SK-N-SH treated with all-trans-retinoic acid at 6 μM for 48 hours (cell line): Measurements from ENCODE around the gene APOLD1.

Experiments
- ATAC-seq: fragments of 200-7000 bp; cut with Tn5 transposase; 3 replicates; pipeline ENCODE4 v1.9.1; 2020; ENCODE audit warnings: mild to moderate bottlenecking, moderate library complexity
- ARNTL ChIP-seq: fragments of 450-650 bp; formaldehyde crosslinking; IDR thresholded peaks from 2 replicates; pipeline ENCODE4 v1.5.0; 2020; ENCODE audit warnings: low read depth, mild to moderate bottlenecking, moderate library complexity, borderline replicate concordance
- CSDC2 ChIP-seq: fragments of 250-450 bp; sonication (Bioruptor Pico); IDR thresholded peaks from 2 replicates; pipeline ENCODE4 v1.5.0; 2020; ENCODE audit warnings: mild to moderate bottlenecking, moderate library complexity
- ESRRG ChIP-seq: fragments of 250-450 bp; sonication (Bioruptor Pico); IDR thresholded peaks from 2 replicates; pipeline ENCODE4 v1.6.1; 2021; ENCODE audit warnings: mild to moderate bottlenecking
- GLIS3 ChIP-seq: fragments of 250-450 bp; sonication (Bioruptor Pico); IDR thresholded peaks from 2 replicates; pipeline ENCODE4 v1.5.0; 2020; ENCODE audit warnings: mild to moderate bottlenecking, moderate library complexity
- OSR1 ChIP-seq: fragments of 250-450 bp; sonication (Bioruptor Pico); IDR thresholded peaks from 2 replicates; pipeline ENCODE4 v1.8.0; 2022; ENCODE audit warnings: moderate library complexity, mild to moderate bottlenecking, inconsistent platforms
- PPARA ChIP-seq: fragments of 250-450 bp; sonication (Bioruptor Pico); IDR thresholded peaks from 2 replicates; pipeline ENCODE4 v1.5.0; 2020; ENCODE audit warnings: mild to moderate bottlenecking, borderline replicate concordance
- RARB ChIP-seq: fragments of 250-450 bp; sonication (Bioruptor Pico); IDR thresholded peaks from 2 replicates; pipeline ENCODE4 v1.8.0; 2021; ENCODE audit warnings: mild to moderate bottlenecking, moderate library complexity
- SNAI2 ChIP-seq: fragments of 250-450 bp; sonication (Bioruptor Pico); IDR thresholded peaks from 2 replicates; pipeline ENCODE4 v1.5.0; 2020; ENCODE audit warnings: mild to moderate bottlenecking, moderate library complexity
- TCF4 ChIP-seq: fragments of 250-450 bp; sonication (Bioruptor Pico); IDR thresholded peaks from 2 replicates; pipeline ENCODE4 v1.8.0; 2021; ENCODE audit warnings: mild to moderate bottlenecking, moderate library complexity, borderline replicate concordance
- TOX ChIP-seq: fragments of 250-450 bp; sonication (Bioruptor Pico); IDR thresholded peaks from 2 replicates; pipeline ENCODE4 v1.8.0; 2021; ENCODE audit warnings: mild to moderate bottlenecking, moderate library complexity, borderline replicate concordance
- ZC3H10 ChIP-seq: fragments of 250-450 bp; sonication (Bioruptor Pico); IDR thresholded peaks from 2 replicates; pipeline ENCODE4 v1.5.1; 2021; ENCODE audit warnings: mild to moderate bottlenecking, moderate library complexity
- ZFP3 ChIP-seq: fragments of 250-450 bp; sonication (Bioruptor Pico); IDR thresholded peaks from 2 replicates; pipeline ENCODE4 v1.5.0; 2020; ENCODE audit warnings: mild to moderate bottlenecking, moderate library complexity
- ZFP30 ChIP-seq: fragments of 450-650 bp; formaldehyde crosslinking; IDR thresholded peaks from 2 replicates; pipeline ENCODE4 v1.5.0; 2022; ENCODE audit warnings: mild to moderate bottlenecking, moderate library complexity
- ZNF565 ChIP-seq: fragments of 450-650 bp; formaldehyde crosslinking; conservative IDR thresholded peaks from 2 replicates; pipeline ENCODE4 v1.5.0; 2020; ENCODE audit warnings: low read depth, mild to moderate bottlenecking, moderate library complexity
- ZNF70 ChIP-seq: fragments of 450-650 bp; formaldehyde crosslinking; IDR thresholded peaks from 2 replicates; pipeline ENCODE4 v1.5.0; 2020; ENCODE audit warnings: mild to moderate bottlenecking, moderate library complexity
- ZNF8 ChIP-seq: fragments of 450-650 bp; formaldehyde crosslinking; IDR thresholded peaks from 2 replicates; pipeline ENCODE4 v1.5.0; 2020; ENCODE audit warnings: mild to moderate bottlenecking, moderate library complexity
- TF ChIP-seq, protein P1 (sequence below): fragments of 250-450 bp; sonication (Bioruptor Pico); IDR thresholded peaks from 2 replicates; pipeline ENCODE4 v1.5.1; 2020; ENCODE audit warnings: low read depth, mild to moderate bottlenecking, moderate library complexity
- TF ChIP-seq, protein P2 (sequence below): fragments of 250-450 bp; sonication (Bioruptor Pico); IDR thresholded peaks from 2 replicates; pipeline ENCODE4 v1.8.0; 2020; ENCODE audit warnings: mild to moderate bottlenecking, moderate library complexity, borderline replicate concordance
- TF ChIP-seq, protein P3 (sequence below): fragments of 250-450 bp; sonication (Bioruptor Pico); IDR thresholded peaks from 2 replicates; pipeline ENCODE4 v1.5.0; 2020; ENCODE audit warnings: mild to moderate bottlenecking, moderate library complexity
- TF ChIP-seq, protein P4 (sequence below): fragments of 250-450 bp; sonication (Bioruptor Pico); IDR thresholded peaks from 2 replicates; pipeline ENCODE4 v1.5.1; 2021; ENCODE audit warnings: mild to moderate bottlenecking, moderate library complexity
- TF ChIP-seq, protein P5 (sequence below): fragments of 250-450 bp; sonication (Bioruptor Pico); IDR thresholded peaks from 2 replicates; pipeline ENCODE4 v1.8.0; 2021; ENCODE audit warnings: low read depth, mild to moderate bottlenecking, moderate library complexity, borderline replicate concordance

Gene APOLD1

DNA sequence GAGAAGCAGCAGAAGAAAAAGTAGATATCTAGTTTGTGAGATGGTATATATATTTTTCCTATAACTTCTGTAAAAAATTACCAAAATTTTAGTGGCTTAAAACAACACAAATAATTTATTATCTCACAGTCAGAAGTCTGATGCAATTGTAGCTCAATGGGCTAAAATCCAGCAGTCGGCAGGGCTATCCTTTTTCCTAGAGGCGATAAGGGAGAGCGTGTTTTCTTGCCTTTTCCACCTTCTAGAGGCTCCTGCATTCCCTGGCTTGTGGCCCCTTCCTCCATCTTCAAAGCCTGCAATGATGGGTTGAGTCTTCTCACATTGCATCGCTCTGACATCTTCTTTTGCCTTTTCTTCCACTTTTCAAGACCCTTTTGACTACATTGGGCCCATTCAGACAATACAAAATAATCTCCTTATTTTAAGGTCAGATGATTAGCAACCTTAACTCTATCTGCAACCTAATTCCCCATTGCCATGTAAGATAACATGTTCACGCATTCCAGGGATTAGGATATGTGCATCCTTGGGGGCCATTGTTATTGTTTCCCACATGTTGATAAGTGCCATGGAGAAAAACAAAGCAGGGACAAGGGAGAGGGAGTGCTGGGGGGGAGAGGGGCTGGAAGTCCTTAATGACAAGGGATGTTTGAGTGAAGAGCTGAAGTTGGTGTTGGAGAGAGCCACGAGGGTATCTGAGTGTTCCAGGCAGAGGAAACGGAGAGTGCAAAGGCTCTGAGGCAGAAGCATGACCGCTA lies 13.9 kb downstream of the APOLD1 start:
- no peak for TF ChIP-seq ZFP3
- TF ChIP-seq, protein P1, sequence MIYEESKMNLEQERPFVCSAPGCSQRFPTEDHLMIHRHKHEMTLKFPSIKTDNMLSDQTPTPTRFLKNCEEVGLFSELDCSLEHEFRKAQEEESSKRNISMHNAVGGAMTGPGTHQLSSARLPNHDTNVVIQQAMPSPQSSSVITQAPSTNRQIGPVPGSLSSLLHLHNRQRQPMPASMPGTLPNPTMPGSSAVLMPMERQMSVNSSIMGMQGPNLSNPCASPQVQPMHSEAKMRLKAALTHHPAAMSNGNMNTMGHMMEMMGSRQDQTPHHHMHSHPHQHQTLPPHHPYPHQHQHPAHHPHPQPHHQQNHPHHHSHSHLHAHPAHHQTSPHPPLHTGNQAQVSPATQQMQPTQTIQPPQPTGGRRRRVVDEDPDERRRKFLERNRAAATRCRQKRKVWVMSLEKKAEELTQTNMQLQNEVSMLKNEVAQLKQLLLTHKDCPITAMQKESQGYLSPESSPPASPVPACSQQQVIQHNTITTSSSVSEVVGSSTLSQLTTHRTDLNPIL (CRISPR knock-in tag) = no peak
- no peak for TF ChIP-seq ESRRG (CRISPR knock-in tag)
- TF ChIP-seq ZNF8 (CRISPR knock-in tag) = no peak
- no peak for TF ChIP-seq ZFP30 (CRISPR knock-in tag)
- TF ChIP-seq TCF4 (CRISPR knock-in tag) = no peak
- TF ChIP-seq, protein P2, sequence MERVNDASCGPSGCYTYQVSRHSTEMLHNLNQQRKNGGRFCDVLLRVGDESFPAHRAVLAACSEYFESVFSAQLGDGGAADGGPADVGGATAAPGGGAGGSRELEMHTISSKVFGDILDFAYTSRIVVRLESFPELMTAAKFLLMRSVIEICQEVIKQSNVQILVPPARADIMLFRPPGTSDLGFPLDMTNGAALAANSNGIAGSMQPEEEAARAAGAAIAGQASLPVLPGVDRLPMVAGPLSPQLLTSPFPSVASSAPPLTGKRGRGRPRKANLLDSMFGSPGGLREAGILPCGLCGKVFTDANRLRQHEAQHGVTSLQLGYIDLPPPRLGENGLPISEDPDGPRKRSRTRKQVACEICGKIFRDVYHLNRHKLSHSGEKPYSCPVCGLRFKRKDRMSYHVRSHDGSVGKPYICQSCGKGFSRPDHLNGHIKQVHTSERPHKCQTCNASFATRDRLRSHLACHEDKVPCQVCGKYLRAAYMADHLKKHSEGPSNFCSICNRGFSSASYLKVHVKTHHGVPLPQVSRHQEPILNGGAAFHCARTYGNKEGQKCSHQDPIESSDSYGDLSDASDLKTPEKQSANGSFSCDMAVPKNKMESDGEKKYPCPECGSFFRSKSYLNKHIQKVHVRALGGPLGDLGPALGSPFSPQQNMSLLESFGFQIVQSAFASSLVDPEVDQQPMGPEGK (CRISPR knock-in tag) = no peak
- TF ChIP-seq TOX = no peak
- TF ChIP-seq, protein P3, sequence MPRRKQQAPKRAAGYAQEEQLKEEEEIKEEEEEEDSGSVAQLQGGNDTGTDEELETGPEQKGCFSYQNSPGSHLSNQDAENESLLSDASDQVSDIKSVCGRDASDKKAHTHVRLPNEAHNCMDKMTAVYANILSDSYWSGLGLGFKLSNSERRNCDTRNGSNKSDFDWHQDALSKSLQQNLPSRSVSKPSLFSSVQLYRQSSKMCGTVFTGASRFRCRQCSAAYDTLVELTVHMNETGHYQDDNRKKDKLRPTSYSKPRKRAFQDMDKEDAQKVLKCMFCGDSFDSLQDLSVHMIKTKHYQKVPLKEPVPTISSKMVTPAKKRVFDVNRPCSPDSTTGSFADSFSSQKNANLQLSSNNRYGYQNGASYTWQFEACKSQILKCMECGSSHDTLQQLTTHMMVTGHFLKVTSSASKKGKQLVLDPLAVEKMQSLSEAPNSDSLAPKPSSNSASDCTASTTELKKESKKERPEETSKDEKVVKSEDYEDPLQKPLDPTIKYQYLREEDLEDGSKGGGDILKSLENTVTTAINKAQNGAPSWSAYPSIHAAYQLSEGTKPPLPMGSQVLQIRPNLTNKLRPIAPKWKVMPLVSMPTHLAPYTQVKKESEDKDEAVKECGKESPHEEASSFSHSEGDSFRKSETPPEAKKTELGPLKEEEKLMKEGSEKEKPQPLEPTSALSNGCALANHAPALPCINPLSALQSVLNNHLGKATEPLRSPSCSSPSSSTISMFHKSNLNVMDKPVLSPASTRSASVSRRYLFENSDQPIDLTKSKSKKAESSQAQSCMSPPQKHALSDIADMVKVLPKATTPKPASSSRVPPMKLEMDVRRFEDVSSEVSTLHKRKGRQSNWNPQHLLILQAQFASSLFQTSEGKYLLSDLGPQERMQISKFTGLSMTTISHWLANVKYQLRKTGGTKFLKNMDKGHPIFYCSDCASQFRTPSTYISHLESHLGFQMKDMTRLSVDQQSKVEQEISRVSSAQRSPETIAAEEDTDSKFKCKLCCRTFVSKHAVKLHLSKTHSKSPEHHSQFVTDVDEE (CRISPR knock-in tag) = no peak
- TF ChIP-seq ZC3H10 (CRISPR knock-in tag) = no peak
- TF ChIP-seq, protein P4, sequence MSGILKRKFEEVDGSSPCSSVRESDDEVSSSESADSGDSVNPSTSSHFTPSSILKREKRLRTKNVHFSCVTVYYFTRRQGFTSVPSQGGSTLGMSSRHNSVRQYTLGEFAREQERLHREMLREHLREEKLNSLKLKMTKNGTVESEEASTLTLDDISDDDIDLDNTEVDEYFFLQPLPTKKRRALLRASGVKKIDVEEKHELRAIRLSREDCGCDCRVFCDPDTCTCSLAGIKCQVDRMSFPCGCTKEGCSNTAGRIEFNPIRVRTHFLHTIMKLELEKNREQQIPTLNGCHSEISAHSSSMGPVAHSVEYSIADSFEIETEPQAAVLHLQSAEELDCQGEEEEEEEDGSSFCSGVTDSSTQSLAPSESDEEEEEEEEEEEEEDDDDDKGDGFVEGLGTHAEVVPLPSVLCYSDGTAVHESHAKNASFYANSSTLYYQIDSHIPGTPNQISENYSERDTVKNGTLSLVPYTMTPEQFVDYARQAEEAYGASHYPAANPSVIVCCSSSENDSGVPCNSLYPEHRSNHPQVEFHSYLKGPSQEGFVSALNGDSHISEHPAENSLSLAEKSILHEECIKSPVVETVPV (CRISPR knock-in tag) = no peak
- TF ChIP-seq SNAI2 (CRISPR knock-in tag) = no peak
- TF ChIP-seq ARNTL = no peak
- no peak for TF ChIP-seq GLIS3
- TF ChIP-seq, protein P5, sequence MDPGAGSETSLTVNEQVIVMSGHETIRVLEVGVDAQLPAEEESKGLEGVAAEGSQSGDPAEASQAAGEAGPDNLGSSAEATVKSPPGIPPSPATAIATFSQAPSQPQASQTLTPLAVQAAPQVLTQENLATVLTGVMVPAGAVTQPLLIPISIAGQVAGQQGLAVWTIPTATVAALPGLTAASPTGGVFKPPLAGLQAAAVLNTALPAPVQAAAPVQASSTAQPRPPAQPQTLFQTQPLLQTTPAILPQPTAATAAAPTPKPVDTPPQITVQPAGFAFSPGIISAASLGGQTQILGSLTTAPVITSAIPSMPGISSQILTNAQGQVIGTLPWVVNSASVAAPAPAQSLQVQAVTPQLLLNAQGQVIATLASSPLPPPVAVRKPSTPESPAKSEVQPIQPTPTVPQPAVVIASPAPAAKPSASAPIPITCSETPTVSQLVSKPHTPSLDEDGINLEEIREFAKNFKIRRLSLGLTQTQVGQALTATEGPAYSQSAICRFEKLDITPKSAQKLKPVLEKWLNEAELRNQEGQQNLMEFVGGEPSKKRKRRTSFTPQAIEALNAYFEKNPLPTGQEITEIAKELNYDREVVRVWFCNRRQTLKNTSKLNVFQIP (CRISPR knock-in tag) = no peak
- TF ChIP-seq OSR1 (CRISPR knock-in tag) = no peak
- no peak for TF ChIP-seq PPARA
- TF ChIP-seq RARB (CRISPR knock-in tag) = no peak
- ATAC-seq = no peak

DNA sequence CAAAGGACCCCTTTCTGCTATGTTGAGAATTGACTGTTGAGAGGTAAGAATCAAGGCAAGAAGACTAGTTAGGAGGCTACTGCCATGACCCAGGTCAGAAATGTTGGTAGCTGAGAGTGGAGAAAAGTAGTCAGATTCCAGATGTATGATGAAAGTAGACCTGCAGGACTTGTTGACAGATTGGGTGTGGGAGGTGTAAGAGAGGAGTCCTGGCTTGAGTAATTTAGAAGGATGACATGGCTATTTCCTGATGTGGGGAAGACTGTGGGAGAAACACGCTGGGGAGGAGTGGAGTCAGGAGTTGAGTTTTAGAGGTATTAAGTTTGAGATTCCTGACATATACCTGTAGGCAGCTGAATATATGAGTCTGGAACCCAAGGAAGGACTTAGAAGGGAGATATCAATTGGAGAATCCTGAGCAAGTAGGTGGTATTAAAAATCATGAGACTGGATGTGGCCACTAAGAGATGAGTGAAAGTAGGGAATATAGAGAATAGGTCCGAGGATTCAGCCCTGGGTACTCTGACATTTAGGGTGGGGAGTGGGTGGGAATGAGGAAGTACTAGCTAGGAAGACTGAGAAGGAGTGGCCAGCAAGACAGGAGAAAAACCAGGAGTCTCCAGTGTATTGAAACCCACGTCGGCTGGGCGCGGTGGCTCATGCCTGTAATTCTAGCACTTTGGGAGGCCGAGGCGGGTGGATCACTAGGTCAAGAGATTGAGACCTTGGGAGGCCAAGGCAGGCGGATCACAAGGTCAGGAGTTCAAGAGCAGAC lies 15.1 kb downstream of the APOLD1 start:
- ATAC-seq = no peak
- TF ChIP-seq, protein P3 (CRISPR knock-in tag) = no peak
- TF ChIP-seq ZC3H10 (CRISPR knock-in tag) (no peak), ZNF565 (CRISPR knock-in tag) (no peak), ZFP30 (CRISPR knock-in tag) (no peak), ZNF70 (CRISPR knock-in tag) (no peak), ARNTL (no peak), CSDC2 (CRISPR knock-in tag) (no peak), SNAI2 (CRISPR knock-in tag) (no peak)
- TF ChIP-seq, protein P5 (CRISPR knock-in tag) = no peak
- TF ChIP-seq, protein P2 (CRISPR knock-in tag) = no peak
